GM11168 (cell line): ENCODE data around the gene SCUBE2.

ENCODE experiments used
- in situ Hi-C: fragments of 300-500 bp; cut with MboI; formaldehyde crosslinking; loops from one replicate; pipeline ENCODE4 v1.12.0; 2022; ENCODE audit warnings: low sequenced_read_pairs; ENCODE audit not compliant: unreplicated experiment

The SCUBE2 gene

GRCh38 chr11:9091044-9091922 lies at the start of gene SCUBE2:
Gene SCUBE2 (minus strand): TSS chr11:9091599. CDS start chr11:9091528, 71 bp downstream.
- in situ Hi-C loops = no loop called here

GRCh38 chr11:9141186-9141585 lies 49.8 kb upstream of the SCUBE2 start:
- in situ Hi-C loops = no loop called here

- in situ Hi-C loops = loop anchor here (5.0 kb wide), 1 partner anchor 122 kb away; no protein-coding TSS in a partner anchor
These were observed 48.4 kb upstream of the SCUBE2 start for GRCh38 chr11:9139628-9140357.

- in situ Hi-C loops = loop anchor here (5.0 kb wide), 1 partner anchor 122 kb away; no protein-coding TSS in a partner anchor
These were observed 47.5 kb upstream of the SCUBE2 start for GRCh38 chr11:9138612-9139579.

GRCh38 chr11:9138133-9138453 lies 46.7 kb upstream of the SCUBE2 start:
- in situ Hi-C loops = loop anchor here (5.0 kb wide), 1 partner anchor 121 kb away; no protein-coding TSS in a partner anchor

- in situ Hi-C loops = loop anchor here (5.0 kb wide), 1 partner anchor 120 kb away; no protein-coding TSS in a partner anchor
These were observed 46.1 kb upstream of the SCUBE2 start for GRCh38 chr11:9137293-9138132.

- in situ Hi-C loops = loop anchor here (5.0 kb wide), 1 partner anchor 119 kb away; no protein-coding TSS in a partner anchor
These were observed 45.3 kb upstream of the SCUBE2 start for GRCh38 chr11:9136741-9137140.

- in situ Hi-C loops = no loop called here
These were observed 42.6 kb upstream of the SCUBE2 start for GRCh38 chr11:9133956-9134355.

- in situ Hi-C loops = no loop called here
These were observed 40.9 kb upstream of the SCUBE2 start for GRCh38 chr11:9132203-9132878.

GRCh38 chr11:9130297-9130696 lies 38.9 kb upstream of the SCUBE2 start:
- in situ Hi-C loops = no loop called here

GRCh38 chr11:9126636-9127035 lies 35.2 kb upstream of the SCUBE2 start:
- in situ Hi-C loops = no loop called here

- in situ Hi-C loops = no loop called here
These were observed 33.9 kb upstream of the SCUBE2 start for GRCh38 chr11:9125185-9125886.

- in situ Hi-C loops = no loop called here
These were observed 32.4 kb upstream of the SCUBE2 start for GRCh38 chr11:9123595-9124304.

GRCh38 chr11:9121469-9121796 lies 30.0 kb upstream of the SCUBE2 start:
- in situ Hi-C loops = no loop called here

GRCh38 chr11:9120664-9121468 lies 29.5 kb upstream of the SCUBE2 start:
- in situ Hi-C loops = no loop called here

GRCh38 chr11:9118277-9118676 lies 26.9 kb upstream of the SCUBE2 start:
- in situ Hi-C loops = no loop called here

- in situ Hi-C loops = no loop called here
These were observed 20.7 kb upstream of the SCUBE2 start for GRCh38 chr11:9112075-9112474.
